GM21528 (cell line): Measurements from ENCODE around the gene CDX1.

Experiments
- ATAC-seq: cut with Tn5 transposase; IDR thresholded peaks from one replicate; pipeline ENCODE4 v1.9.1; 2021; ENCODE audit warnings: mild to moderate bottlenecking, moderate library complexity; ENCODE audit not compliant: unreplicated experiment, low FRiP score

The CDX1 gene

DNA sequence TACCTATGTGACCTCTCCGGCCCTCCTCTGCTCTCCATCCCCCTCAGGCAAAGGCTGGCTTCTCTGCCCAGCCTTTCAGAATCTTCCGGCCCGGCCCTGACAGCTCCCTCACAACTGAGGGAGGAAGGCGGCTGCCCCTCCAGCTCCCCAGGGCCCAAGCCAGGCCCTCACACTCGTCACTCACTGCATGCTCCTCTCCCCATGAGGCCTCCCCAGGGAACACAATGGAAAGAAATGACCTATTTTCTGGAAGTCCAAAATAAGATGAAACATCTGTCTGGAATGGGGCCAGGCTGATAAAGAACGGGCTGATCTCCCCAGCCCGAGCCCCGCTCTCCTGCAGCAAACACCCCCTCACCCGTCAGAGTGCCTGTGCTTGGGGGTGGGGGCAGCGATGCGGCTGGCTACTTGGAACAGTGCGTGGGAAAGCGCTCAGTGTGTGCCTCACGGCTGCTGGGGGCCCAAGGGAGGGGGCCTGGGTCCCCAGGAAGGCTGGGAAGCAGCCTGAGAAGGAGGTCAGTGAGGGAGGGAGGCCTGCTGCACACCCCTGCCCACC lies 22.3 kb upstream of the CDX1 start:
- no peak for ATAC-seq

DNA sequence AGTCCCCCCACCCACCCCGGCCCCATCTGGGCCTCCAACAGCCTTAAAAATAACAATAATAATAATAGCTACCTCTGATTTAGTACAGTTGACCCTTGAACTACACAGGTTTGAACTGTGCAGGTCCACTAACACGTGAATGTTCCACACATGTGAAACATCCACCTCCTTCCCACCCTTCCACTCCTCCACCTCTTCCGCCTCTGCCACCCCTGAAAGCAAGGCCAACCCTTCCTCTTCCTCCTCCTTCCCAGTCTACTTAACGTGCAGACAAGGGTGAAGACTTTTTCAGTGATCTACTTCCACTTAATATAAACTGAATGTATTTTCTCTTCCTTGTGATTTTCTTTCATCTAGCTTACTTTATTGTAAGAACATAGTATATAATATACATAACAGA lies 21.7 kb upstream of the CDX1 start:
- no peak for ATAC-seq

GRCh38 chr5:150146235-150146634 lies 20.3 kb upstream of the CDX1 start:
- ATAC-seq = no peak

DNA sequence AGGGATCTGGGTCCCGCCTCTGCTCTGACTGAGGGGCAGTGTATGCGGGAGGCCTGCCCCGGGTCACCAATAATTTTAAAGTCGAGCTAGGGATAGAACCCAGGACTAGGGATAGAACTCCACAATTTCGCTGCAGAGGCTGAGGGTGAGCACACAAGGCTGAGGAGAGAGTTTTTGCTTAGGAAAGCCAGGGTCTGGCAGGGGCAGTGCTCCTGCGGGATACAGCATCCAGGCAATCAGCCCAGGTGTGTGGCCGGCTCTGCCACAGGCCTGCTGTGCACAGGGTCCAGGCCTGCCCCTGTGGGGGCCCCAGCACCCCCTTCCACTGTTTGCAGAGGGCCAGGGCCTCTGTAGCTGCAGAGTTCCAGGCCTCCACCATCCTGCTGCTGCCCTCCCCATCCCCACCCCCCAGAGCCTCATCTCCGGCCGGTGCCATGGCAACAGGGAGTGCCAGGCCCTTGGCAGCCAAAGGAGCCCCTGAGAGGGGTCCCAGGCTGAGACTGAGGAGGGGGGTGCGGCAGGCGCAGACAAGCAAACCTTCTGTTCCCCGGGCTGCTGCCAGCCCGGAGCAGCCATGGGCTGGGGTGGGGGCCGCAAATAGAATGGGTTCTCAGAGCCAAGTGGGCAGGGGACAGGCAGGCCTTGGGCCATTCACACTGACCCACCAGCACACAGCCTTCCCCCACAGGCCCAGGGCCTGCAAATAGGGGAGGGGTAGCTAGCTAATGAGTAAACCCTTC lies 19.5 kb upstream of the CDX1 start:
- no peak for ATAC-seq

GRCh38 chr5:150147670-150148069 lies 18.9 kb upstream of the CDX1 start:
- no peak for ATAC-seq

- no peak for ATAC-seq
Measured at GRCh38 chr5:150148117-150148927, 18.3 kb upstream of the CDX1 start.

DNA sequence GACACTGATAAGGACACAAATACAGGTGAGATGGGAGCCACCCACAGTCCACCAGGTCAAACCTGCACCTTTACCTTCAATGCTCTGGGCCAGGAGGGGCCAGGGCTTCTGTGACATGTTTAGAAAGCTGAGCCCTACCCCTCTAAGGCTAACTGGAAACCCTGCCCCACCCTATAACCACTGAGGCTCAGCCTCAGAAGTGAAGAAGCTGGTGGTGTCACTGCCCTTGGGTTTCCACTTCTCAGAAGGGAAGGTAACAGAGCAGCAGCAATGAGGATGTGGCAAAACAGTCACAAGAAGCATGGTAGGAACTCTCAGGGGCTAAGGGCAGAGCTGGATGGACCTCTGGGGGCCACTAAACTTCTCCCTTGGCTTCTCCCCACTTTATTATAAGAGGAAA lies 17.0 kb upstream of the CDX1 start:
- no peak for ATAC-seq

GRCh38 chr5:150152636-150153462 lies 13.7 kb upstream of the CDX1 start:
- ATAC-seq = no peak

DNA sequence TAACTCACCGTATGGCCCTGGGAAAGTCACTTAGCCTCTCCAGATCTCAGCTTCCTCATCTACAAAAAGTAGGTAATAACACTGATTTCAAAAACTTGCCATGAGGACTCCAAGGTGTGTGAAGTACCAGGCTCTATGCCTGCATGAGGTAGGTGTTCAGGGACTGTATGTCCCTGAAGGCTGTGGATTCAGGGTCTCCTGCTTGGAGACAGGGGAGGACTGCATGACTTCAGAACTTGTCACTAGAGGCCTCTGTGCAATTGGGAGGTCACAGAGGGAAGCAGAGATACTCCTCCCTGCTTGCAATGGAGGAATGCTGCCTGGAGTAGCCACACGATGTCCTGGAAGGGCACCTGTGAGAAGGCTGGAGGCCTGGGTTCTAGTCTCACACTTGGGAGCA lies 13.1 kb upstream of the CDX1 start:
- no peak for ATAC-seq

GRCh38 chr5:150153957-150154617 lies 12.5 kb upstream of the CDX1 start:
- ATAC-seq = no peak

DNA sequence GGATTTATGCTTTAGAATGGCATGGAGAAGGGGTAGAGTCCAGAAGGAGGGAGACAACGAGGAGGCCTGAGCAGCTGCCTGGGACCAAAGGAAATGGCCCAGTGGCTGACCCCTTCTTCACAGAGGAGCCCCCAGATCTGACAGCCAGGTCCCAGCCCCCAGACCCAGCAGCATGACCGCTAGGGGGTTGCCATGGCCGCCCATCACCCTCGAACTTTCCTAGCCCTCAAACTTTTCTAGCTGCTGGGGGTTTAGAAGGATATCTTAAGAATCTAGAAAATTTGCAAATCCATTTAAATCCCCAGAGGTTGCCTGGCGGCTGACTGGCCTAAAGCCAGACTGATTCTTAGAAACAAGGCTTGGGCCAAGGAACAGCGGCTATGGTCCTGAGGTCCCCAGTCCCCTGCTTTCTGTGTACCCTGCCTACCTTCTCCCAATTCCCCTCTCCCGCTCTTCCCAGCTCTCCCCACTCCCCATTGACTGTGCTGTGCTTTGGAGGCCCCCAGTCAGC lies 11.9 kb upstream of the CDX1 start:
- no peak for ATAC-seq

- no peak for ATAC-seq
Measured at GRCh38 chr5:150155258-150156026, 11.1 kb upstream of the CDX1 start, which contains the start of gene PDGFRB. Gene PDGFRB (minus strand): TSS chr5:150155845. CDS start chr5:150137047, 18,798 bp downstream.

- ATAC-seq = no peak
Measured at GRCh38 chr5:150156027-150156368, 10.6 kb upstream of the CDX1 start.

- no peak for ATAC-seq
Measured at GRCh38 chr5:150156540-150156939, 10.0 kb upstream of the CDX1 start.

DNA sequence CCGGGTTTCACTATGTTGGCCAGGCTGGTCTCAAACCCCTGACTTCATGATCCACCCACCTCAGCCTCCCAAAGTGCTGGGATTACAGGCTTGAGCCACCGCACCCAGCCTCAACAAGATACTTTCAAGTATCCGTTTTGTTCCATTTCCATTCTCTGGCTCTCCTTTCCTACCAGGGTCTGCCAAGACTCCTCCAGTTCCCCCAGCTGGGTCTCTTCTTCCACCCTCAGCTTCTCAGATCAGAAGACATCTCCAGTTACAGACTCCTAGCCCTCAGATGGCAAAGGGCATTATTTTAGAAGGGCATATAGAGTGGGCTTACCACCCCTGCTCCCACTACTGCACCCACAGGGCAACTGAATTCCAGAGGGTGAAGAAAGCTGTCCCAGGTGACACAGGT lies 9.4 kb upstream of the CDX1 start:
- ATAC-seq = no peak

DNA sequence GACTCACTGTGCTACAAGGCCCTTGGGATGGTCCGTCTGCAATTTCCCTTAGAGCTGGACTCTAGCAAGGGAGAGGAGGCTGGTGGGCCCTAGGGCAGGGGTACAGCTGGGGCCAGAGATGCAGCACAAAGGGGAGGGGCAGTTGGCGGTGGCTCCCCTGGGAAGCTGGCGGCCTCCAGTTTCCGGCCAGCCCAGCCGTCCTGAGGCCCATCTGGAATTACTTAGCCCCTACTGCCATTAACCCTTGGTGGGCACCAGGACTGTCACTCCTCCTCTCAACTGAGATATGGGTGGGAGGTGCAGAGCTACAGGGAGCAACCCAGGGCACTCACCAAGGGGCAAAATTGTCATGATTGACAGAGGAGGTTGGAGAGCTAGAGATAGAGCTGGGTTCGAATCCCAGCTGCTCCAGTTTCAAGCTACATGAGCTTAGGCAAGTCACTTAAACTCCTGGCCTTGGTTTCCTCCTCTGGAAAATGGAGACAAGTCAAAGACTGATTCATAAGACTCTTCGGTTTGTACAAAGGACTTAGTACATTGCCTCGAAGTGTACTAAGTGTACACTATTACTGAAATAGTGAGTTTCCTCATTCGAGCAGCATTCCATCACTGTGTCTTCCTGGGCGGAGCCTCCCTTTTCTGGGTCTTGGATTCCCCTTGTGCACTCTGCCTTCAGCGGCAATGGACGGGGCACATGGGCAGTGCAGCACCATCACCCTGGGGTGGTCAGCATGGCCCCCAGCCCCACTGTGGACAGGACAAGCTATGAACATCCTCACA lies 8.2 kb upstream of the CDX1 start:
- no peak for ATAC-seq

DNA sequence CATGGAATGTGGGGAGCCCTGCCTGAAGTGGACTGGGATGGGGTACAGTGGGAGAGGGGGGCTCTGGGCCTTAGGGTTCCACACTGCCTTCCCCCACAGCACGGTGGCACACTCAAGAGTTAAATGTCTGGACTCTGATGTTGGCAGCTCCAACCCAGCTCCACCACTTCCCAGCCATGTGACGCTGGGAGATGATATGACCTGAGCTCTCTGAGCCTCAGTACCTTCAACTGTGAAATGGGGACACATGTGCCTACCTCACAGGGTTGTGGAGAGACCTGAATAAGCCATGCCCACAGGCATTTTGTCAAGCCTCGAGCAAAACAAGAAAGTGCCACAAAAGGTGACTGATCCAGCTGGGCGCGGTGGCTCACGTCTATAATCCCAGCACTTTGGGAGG lies 7.5 kb upstream of the CDX1 start:
- ATAC-seq = no peak

- no peak for ATAC-seq
Measured at GRCh38 chr5:150159741-150160179, 6.8 kb upstream of the CDX1 start.
